Kidney glomerular epithelial cell (primary cell): Measurements from ENCODE around the gene PRDM16.

Experiments used
- DNase-seq: peaks from one replicate; lab custom pipeline; 2025; lab: John Stamatoyannopoulos, UW

Gene PRDM16

DNA sequence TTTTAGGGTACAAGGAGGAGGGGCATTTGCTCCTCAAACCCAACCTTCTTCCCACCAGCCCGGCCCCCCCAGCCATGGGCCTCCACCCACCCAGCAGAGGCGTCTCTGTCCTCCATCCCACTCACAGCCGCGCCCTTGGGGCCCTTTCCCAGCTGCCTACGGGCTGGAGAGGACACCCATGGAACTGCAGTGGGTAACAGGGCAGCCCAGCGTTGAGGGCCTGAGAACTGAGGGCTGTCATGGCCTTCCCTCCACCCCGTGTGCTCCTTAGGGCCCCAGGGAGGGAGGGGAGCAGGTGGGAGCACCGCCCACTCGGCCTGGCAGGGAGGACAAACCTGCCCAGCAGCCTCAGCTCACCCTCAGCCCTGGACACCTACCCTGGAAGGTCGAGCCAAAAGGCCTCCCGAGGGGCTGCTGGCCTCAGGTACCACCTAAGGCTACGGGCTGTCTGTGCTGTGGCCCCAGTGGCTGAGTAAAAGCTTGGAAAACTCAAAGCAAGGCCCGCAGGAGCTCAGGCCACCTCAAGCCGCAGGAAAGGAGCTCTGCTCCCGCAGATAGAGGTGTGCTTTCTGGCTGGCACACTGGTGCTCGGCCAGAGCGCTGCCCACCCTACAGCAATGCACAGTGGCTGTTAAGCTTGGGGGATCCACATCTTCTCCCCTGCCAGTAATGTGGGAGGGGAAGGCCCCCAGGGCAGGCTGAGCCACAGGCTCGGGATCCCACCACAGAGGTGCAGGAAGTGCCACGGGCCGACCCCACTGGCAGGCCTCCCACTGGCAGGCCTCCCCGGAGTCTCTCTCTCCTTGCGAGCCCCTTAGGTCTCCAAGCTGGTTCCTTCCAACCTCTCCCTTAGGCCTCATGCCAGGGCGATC, 383.2 kb downstream of the PRDM16 start:
- DNase-seq: no peak

DNA sequence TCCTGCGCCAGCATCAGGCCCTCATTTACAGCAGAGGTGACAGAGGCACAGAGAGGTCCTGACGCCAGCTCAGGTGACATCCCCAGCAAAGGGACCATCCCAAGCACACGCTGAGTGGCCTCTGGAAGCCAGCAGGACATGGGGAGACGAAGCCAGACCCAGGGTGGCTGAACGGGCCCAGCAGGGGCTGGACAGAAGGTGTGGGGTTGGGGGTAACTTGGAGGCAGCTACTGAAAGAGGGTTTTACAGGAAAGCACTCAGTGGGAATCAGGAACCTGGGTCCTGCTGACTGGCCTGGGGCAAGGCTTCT, 383.8 kb downstream of the PRDM16 start:
- no peak for DNase-seq

DNA sequence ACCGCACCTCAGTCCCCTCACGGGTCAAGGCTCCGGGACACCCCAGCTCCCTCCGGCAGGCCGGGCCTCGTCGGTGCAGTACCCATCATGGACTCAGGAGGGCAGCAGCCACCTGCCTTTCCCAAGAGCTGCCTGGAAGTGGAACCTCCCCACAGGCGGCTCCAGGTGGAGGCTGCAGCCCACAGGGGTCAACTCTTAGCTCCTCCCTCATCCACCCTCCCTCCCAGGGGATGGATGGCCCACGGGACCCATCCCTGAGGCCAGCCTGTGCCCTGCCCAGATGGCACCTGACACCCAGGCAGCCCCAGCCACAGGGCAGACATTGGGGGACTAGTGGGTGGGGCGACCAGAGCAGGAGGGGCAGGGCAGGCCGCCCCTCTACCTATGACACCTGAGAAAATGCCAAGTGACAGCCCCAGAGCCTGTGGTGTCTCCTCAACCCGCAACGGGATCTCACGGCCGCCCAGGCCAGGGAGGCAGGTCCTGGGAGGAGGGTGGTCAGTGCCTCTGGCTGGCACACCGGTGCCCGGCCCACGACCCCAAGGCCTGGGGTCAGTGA, 384.3 kb downstream of the PRDM16 start:
- peak; percentile 42 for DNase-seq

DNA sequence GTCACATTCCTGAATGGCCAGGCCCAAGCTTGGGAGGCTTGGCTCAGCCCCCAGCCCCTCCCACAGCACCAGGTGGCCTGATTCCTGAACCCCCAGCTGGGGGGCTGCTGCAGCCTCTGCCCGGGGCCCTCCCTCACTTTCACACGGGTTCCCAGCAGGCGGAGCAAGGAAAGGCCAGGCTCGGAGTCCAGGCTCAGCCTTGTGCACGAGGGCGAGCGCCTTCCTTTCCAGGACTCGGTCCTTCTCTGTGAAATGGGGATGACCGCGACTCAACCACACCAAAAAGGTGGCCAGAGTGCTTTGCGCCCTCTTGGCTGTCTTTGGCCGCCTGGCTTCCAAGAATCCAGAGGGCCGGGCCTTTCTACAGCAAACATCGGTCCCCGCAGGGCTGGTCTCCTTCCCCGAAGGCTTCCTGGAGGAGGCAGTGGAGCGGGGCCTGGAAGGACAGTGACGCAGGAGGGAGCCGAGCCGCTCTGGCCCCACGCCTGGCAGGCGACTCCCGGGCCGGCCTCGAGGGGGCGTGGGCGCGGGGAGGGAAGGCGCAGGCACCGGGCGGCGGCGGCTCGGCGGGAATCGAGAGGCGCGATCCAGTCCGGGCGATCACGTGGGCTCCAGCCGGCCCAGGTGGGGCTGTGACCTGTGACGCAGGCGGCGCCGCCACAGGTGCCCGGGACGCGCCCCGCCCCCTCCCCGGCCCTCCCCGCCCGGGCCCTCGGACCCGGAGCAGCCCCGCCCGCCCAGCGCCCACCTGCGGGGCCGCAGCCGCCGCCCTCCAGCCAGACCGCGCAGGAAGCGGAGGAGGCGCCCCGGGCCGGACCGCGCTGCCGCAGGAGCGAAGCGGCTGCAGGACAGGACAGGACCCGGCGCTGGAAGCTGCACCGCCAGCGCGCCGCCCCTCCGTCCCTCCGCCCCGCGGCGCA, 385.1 kb downstream of the PRDM16 start, which contains the start of gene ARHGEF16:
TSS of gene ARHGEF16 (plus strand) at position 775 of the 920 bp plus-strand sequence. CDS start 8,420 bp downstream, outside the sequence.
- peak; percentile 32 for DNase-seq

DNA sequence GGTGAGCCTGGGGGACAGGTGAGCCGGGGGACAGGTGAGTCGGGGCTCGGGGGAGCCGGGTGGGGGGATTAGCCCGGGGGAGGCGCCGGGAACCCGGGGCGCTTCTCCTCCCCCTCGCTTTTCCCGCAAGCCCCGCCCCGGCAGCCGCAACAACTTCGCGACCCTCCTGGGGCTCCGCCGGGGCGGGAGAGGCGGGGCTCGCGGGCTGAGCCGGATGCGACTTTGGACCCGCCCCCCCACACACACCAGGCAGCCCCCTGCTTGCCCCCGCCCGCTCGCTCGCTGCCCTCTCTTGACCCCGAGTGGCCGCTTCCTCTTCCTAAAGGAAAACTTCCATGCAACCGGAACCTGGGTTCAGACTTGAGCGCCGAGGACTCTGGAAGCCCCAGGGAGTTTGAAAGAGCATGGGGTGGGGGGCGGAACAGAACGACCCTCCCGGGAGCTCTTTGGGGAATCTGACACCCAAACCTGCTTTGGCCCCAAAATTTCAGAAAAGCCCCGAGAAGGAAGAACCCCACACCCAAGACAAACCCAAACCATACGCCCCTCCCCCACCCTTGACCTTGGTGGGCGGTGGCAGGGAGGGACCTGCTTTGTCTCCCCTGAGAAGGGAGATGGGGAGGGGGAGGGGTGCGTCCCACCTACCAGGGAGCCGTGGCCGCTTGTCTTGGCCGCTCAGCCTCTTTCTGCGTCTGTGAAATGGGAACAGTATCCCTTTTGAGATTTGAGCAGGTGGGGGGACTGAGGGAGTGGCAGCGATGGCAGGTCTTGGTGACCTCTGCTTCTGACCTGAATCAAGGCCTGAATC, 386.0 kb downstream of the PRDM16 start:
- DNase-seq: no peak

DNA sequence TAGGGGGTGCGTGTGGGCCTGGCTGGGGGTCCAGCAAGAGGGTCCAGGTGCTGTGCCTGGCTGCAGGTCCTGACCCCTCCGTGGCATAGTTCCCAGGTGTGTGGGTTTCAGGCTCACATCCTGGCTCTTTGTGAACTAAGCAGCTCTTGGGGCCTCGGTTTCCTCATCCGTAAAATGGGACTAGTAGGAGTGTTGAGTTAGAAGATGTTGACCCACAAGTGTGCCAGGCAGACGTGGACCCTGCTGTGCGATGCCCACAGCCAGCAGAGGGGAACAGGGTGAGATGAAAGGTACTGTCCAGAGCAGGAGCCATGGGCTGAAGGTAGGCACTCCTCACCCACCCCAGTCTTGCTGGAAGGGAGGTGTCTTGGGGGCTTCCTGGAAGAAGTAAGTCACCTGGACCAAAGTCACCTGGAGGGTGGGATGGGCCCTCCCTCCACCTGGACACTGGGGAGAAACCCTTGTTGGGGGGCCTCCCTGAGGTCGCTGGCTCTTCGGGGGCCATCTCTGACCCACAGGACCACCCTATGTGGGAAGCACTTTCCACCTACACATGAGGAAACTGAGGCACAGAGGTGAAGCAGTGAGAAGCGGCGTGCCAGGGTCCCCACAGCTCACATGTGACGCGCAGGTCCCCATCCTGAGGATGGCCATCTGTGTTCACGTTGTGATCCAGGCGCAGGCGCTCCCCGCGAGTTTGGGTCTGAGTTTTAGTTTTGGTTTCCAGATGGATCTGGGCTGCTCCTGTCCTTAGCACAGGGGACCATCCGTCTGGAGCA, 386.9 kb downstream of the PRDM16 start:
- no peak for DNase-seq

DNA sequence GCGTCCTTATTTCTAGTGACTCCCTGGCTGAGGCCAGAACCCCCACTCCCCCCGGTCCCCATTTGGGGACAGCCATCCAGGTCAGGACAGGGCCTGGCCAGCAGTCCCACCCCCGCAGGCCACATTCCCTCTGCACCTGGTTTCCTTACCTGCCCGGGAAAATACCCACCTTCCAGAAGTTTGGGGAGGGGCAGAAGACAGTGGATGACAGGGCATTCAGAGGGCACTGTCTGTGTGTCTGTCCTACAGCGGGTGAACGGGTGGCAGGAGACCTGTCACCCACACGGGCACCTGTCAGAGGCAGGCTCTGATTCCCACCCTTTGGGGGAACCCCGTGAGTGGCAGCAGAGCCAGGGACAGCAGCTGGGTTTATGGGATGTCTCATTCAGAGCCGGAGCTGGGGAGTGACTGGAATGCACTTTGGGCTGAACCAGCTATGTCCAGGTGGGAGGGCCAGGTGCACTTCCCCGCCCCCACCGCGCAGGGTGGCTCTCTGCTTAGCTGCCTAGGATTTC, 387.5 kb downstream of the PRDM16 start:
- no peak for DNase-seq

DNA sequence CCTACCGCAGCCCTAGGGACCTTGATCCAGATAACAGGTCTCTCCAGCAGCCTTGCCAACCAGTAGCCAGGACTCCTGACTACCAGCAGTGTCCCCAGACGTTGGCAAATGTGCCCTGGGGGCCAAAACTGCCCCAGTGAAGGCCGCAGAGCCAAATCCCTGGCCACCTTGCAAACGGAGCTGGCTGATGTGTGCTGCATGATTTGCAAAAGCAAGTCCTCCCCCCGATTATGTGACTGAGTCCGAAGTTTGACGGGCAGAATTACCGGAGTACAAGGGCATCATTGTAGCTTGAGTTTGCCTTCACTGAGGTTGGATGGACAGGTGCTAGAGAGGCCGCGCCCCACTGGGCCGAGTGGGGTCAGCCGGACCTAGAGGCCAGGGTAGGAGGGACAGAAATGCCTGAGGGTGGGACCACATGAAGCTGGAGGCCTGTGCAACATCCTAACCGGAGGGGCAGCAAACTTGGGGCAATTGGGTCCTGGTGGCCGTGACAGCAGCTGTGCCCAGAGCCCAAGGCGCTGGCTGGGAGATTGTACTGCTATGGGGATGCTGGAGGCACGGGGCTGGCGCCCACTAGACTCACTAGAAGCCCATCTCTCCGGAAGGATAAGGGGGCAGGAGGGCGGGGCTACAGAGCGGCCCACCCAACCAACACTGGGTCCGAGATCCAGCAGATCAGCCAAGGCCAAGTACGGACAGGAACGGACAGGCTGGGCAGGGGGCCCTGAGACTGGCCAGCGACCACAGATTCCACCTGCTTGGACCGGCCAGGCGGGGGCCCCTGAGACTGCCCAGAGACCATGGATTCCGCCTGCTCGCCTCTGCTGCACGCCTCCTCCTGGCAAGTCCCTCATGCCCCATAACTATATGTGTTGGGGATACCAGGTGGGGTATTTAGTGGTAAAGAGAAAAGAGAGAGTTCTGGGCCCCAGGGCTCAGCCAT, 388.2 kb downstream of the PRDM16 start:
- DNase-seq: no peak

DNA sequence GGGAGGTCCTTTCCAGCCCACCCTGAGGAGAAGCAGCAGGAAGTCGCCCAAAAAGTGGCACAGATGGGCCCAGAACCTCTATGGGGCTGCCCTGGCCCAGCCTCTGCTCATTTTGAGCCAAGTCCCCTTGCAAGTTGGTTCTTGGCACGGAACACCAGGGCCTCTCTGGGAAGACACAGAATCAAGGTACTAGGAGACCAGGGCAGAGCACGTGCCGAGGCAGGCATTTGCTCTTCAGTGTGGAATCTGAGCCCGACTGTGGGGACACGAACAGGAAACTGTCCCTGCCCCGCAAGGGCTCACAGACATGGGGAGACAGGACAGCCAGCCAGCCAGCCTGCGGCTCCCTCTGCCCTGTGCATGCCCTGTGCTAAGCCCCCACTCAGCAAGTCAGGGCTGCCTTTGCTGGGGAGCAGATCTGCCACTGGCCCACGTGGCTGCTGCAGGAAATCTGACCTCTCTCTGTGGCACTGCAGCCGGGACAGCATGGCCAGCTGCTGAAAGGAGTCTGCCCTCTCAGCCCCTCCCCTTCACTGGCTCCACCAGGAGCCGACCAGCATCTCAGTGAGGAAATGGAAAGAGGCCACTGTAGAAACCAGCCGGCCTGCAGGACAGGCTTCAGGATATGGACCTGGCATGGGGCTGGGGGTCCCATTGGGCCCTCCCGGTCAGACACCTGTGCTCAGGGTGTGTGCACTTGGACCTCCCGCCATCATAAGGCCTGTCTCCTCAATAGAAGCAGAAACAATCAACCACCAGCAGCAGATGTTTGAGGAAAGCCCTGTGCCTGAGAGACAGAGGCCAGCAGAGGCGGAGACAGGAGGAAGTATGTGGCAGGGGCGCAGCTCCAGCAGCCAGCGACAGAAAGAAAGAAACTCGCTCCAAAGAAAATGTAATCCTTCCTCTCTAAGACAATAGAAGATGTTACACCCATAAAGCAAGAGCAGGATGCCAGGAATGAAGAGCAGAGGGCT, 389.2 kb downstream of the PRDM16 start:
- DNase-seq: no peak

DNA sequence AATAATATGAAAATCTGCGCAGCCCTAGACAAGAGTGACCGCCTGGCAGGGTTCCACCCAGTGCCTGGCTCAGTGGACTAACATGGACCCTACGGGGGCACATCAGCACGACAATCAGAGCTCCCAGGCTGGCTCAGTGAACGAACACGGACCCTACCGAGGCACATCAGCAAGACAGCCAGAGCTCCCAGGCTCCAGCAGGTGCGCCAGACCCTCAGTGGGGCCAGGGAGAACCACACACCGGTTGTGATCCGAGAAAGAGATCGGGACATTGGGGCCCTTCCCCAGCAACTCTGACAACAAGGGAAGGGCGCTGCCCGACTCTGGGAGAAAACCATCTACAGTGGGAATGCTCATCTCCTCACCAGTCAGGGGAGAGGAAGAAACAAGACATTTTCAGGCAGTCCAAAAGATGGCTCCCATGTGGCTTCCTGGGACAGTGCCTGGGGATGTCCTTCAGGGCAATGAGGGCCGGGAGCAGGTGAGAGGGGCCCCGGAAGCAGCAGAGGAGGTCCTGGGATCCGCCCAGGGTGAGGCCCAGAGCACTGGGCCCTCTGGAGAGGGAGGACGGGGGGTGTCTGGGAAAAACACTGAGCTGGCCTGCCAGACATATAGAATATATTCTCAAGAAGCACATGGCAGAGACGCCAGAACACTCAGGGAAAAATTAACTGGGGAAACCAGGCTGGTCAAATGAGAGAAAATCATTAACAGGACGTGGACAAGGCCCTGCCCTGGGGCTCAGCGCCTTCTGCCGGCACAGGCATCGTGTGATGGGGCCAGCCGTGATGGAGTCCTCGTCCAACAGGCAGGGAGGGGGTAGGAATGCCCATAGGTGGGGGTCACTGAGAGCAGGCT, 390.3 kb downstream of the PRDM16 start:
- no peak for DNase-seq

DNA sequence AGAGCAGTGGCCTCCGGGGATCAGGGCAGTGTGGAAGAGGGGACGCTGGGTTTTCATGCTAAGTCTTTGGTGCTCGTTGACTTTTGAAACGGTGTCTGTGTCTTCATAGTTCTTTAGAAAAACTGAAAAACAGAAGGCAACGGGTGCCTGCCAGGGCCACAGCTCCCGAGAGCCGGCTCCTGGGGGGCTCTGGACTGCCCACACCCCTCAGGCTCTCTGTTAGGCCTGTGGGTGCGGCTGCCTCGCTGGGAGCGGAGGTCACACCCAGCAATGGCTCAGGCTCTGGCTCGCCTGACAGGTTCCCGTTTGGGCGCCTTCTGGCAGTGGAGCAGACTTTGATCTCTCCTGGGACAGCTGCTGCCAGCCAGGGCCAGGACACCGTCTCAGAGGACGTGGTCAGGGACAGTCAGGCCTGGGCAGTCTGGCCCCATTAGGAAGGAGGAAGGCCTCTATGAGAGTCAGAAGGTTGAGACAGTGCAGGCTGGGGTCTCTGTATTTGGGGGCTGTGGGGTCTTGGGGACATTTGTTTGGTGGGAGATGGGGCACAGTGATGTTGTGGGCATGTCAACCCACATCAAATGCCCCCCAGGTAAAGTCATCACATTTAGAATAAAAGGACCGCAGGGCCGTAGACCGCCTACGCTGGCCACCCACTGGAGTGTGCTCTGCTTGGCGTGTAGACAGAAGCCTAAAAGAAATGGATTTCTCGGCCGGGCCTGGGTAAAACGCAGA, 391.1 kb downstream of the PRDM16 start:
- no peak for DNase-seq

DNA sequence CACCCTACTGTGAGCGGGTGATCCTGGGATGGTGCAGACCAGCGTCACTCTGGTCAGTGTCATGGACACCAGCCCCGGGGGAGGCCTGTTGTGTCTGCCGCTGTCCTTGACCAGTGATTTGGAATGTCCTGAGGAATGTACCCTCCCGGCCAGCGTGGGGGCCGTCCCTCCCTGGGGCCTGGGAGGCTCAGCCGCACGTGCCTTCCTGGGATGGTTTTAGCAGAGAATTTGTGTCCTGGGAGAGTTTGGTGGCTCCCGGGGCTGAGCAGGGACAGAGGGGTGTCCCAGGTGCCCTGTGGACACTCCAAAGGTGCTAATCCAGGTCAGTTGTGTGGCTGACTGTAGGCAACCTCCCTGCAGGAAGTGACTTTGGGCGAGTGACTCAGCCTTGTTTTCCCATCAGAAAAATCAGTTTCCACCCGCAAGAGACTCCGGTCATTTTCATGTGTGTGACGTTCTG, 391.7 kb downstream of the PRDM16 start:
- peak; percentile 42 for DNase-seq

DNA sequence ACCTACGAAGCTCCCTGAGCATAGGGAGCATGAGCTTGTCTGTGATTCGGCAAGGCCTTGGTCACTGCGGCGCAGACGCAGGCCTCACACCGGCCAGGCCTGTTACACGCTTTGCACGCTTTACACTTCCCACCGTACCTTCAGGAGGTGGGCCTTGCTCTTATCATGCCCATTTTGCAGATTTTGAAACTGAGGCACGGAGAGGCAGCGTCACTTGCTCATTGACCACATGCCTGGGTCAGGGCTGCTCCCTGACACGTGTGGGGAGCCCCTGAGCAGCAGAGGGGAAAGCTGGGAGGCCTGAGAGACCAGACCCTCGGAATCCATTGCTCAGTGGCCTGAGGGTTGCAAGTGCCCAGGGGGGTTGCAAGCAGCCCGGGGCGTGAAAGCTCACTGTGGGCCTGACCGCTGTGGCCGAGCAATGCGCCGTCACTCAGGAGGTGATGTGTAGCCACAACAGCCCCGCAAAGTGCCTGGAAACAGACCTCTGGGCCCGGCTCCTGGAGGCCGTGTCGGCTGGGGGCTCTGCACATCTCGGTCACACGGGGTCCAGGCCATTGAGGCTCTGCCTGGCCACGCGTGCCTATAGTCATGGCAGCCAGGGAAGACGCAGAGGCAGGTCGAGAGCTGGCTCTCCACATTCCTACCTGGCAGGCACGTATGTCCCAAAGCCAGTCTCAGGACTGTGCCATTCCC, 392.4 kb downstream of the PRDM16 start:
- no peak for DNase-seq

DNA sequence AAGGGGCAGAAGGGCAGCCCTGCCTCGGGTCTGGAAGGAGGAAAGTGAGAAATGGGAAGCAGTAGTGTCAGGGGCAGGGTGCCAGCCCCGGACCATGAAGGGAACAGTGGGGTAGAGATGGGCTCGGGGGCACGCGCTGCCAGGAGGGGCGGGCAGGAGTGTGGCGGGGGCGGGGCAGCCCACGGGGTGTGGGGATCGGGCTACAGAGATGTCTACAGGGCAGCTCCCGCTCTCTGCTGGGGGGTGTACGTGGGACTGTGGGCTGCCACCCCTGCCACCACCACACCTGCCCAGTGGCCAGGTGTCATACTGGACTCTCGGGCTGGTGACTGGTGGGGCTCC, 392.9 kb downstream of the PRDM16 start:
- DNase-seq: no peak

DNA sequence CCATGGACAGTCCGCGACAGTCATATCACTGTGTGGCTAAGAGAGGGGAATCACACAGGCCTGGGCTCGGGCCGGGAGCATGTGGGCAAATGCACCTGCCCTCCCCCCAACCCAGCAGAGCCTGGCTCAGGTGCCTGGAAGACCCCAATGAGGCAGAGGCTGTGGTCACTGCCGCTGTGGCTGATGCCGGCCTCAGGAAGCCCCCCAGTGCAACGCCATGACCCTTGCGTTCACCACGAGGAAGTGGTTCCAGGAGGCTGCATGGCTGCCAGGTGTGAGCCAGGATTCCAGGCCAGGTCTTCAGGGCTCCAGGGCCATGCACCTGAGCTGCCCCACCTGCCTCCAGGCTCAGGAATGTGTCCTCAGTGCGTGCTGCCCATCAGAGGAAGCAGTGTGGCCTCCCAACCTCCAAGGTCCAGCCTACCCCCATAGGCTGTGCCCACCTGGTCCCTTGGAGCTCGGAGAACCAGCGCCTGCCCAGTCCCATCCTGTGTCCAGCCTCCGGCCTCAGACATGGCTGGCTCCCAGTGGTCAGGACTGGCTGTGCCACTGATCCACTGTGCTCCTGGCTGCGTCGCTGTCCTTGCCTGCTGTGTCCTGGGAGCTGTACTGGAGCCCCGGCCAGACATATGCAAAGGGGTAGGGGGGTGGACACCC, 393.5 kb downstream of the PRDM16 start:
- DNase-seq: no peak

DNA sequence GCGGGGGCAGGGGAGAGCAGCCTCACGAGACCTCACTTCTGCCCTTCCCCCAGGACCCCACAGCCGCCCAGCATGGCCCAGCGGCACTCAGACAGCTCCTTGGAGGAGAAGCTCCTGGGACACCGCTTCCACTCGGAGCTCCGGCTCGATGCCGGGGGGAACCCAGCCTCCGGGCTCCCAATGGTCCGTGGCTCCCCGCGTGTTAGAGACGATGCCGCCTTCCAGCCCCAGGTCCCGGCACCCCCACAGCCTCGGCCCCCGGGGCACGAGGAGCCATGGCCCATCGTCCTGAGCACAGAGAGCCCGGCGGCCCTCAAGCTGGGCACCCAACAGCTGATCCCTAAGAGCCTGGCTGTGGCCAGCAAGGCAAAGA, 394.0 kb downstream of the PRDM16 start:
- DNase-seq: no peak
